GM21786 (cell line): ENCODE results near the gene TSACC.
"Not testable (repeated sequence)": the region's sequence is repeated elsewhere in the genome, so short reads cannot be mapped to it uniquely, and the experiment has no call there.

Source experiments
- ATAC-seq: cut with Tn5 transposase; IDR thresholded peaks from one replicate; pipeline ENCODE4 v1.9.1; 2021; ENCODE audit not compliant: unreplicated experiment

The TSACC gene

DNA sequence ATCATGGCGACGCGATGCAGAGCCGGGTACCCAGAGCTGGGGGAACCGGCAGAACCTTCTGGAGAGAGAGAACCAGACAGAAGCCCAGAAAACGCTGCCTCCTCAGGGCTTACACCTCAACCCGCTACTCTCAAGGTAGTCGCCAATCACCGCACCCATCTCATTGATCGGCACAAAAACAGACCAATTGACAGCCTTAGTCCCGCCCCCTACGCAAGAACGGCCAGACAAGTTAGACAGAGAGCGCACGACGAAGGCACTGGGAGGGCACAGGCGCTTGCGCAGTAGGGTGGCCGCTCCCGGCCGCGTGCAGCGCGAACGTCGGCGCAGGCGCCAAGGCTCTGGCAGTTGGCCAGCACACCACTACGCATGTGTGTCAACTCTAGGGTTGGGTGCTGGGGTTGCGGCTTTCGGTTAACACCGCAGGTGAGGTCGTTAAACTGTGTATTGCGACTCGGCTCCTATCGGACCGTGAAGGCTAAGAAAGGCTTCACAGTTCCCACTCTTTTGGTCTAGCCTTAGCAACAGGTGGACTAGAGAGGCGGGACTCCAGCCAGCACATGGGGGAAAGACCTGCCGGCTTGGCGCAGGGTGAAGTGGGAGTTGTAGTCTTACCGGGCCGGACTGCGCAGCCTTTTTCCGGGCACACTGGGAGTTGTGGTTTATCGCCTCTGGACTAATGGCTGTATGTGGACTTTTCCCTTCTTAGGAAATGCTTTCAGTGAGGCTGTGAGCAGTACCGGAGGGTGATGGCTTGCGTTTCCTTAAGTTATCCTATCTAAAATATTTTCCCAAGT, at the start of gene TSACC, which contains the start of gene CCT3:
TSS of gene TSACC (plus strand) at position 347 of the 797 bp plus-strand sequence. CDS start 1,232 bp downstream, outside the sequence.
TSS of gene CCT3 (minus strand) at position 113 of the 797 bp plus-strand sequence. CDS start at position 5, 108 bp downstream.
- peak; percentile 93 for ATAC-seq

DNA sequence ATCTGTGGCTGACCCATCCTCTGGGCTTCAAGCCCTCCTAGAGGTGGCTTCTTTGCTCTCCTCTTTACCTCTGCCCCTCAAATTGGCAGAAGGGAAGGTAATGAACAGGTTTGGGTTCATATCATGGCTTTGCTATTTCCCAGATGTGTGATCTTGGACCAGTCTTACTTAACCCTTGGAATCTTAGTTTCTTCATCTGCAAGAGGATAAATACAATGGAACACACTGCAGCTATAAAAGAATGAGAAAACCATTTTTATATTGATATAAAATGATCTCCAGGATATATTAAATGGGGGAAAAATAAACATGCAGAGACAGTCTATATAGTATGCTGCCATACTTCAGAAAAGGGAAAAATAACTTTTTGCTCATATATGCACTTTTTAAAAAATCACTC, 48.5 kb upstream of the TSACC start:
- no peak for ATAC-seq

DNA sequence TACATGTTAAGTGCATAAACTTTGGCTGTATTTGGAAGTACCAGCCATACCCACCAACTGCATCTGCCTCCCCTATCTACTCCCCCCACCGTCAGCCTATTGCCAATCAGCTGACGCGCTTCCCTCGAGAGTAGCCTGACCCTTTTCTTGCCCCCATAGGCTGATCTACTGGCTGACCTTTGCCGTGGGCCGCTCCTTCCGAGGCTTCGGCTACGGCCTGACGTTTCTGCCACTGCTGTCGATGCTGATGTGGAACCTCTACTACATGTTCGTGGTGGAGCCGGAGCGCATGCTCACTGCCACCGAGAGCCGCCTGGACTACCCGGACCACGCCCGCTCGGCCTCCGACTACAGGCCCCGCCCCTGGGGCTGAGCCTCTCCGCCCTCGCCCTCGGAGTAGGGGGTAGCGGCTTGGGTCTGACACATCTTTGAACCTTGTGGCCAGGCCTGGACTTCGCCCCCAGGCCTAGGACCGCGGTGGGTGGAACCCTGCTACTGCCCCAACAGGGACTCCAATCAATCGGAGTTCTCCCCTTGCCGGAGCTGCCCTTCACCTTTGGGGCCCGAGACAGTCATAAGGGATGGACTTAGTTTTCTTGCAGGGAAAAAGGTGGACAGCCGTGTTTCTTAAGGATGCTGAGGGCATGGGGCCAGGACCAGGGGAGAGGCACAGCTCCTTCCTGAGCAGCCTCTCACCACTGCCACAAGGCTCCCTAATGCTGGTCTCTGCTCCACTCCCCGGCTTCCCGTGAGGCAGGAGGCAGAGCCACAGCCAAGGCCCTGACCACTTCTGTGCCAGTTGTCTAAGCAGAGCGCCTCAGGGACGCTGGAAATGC, 46.9 kb upstream of the TSACC start:
- no peak for ATAC-seq

DNA sequence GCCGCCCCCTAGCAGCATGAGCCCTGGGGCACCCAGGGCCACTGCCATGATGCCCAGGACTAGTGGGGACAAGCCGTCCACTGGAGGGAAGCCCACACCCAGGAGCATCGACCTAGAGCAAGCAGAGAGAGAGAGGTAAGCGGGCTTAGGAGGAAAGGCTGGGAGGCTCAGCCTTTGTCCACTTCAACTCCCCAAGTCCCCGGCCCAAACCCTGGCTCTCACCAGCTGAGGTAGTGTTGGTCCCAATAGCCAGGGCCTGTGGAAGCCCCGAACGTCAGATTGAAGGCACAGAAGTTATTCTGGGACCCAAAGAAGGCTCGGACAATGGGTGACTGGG, 45.3 kb upstream of the TSACC start:
- ATAC-seq, result no peak

DNA sequence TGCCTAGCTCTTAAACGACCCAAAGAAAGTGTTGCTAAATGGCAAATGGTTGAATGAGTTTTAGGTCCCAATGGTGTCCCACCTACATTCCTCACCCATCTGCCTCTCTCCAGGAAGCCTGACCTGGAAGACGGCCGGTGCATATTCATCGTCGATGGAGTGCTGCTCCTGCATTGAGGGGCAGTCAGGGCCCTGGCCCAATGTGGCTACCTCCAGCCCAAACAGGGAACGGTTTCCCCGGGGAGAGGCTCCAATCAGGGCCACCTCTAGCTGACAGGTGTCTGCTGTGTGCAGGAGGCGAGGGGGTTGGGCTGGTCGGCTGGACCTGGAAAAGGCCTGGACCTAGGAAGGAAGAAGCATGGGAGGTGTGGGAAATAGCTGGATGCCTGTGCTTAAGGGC, 44.4 kb upstream of the TSACC start:
- ATAC-seq, result no peak

DNA sequence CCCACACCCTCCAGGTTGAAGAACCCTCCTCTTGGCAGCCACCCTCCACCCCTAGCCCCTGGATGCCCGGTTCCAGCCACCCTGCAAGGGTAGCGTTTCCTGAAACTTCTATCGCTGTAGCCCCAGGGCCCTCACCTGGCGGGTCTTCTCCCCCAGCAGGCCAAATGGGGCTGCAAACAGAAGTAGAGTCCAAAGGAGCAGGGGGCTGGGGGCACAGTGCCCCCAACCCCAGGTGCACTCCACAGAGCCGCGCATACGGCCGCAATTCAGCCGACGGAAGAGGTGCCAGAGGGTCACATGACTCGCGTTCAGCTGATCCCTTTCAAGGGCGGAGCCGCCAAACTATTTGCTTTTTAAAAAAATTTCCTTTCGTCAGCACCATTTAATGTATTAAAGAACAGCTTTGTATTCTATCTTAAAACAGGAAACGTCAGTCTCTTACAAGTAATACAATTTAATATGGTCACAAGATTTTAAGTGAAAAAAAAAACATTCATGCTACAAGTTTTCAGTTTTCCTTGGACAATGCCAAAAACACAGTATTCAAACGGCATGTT, 42.9 kb upstream of the TSACC start, which contains the start of gene GLMP:
TSS of gene GLMP (minus strand) at position 289 of the 557 bp plus-strand sequence. CDS start at position 255, 34 bp downstream.
- ATAC-seq, result no peak

DNA sequence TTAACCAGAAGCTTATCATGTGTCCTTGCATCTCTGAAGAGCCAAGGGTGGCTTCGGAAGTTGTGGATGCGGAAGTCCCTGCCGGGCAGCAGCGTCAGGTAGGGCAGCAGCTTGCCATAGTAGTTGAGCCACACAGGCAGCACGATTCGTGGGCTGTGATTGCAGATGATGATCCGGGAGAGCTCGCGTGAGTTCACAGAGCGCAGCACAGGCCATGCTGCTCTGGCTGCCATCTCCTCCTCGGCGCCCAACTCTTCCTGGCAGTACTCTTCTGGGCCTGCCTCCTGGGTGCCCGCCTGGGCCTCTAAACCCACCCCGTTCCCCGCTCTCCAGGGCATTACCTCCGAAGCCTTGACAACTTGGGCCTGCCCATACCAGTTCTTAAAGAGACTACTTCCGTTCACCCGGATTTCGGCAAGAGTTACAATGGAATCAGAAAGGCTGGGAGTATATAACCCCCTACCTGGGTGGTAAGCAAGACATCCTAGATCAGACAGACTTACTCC, 39.4 kb upstream of the TSACC start, which contains the start of gene VHLL:
TSS of gene VHLL (minus strand) at position 456 of the 506 bp plus-strand sequence. CDS start at position 338, 118 bp downstream.
- no peak for ATAC-seq

DNA sequence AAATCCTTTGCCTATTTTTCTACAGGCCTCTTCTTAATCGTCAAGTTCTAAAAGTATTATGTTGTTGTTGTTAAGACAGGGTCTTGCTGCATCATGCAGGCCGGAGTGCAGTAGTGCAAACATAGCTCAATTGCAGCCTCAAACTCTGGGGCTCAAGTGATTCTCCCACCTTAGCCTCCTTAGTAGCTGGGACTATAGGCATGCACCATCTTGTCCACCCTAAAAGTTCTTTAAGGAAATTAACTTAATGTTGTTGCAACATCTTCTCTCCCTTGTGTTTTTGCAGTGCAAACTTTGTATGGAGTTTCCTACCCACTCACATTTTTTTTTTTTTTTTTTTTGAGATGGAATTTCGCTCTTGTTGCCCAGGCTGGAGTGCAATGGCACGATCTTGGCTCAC, 35.1 kb upstream of the TSACC start:
- no peak for ATAC-seq

DNA sequence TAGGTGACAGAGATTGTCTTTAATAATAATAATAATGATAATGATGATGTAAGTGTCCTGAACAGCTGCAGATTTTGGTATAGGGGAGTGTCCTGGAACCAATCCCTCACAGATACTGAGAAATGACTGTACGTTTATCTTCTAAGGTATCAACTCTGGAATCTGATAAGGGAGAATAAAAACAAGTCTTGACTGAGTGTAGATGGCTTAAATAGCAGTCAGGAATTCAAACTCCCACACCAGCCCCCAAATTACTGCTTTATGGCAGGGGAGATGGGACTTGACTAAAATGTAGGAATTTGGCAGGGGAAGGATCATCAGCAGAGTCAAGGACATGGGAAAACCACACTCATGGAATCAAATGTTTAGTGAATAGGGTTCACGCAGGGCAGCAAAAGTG, 33.1 kb upstream of the TSACC start:
- ATAC-seq, result no peak

DNA sequence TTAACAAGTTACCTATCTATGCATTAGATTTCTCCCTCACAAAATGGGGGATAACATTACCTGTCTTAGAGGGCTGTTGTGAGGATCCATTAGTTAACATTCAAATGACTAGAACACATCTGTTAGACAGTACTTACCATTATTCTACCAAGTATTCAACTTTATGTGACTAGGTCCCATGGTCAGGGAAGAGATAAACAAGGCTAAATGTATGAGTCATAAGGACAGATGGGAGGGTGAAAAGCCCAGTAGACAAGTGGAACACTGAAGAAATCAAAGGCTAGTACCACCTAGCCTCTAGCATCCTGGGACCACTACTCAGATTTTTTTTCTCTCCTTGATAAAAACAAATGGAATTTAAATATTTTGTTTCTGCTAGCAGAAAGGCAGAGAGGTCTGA, 30.2 kb upstream of the TSACC start:
- ATAC-seq, result no peak

DNA sequence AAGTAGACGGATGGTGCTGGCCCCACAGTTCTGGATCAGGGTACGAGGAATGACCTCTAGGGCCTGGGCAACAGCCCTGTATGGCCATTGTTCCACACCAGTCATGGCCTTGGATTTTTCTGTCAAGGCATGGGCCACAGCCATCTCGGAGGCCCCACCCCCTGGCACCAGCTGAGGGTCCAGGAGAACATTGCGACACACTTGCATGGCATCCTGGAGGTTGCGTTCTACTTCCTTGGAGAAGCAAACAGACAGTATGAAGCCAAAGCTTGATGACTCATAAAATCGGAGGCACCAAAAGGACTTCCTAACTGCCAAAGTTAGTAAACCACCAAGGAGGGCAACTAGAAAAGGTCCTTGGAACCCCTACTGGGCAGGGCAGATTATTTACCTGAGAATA, 27.4 kb upstream of the TSACC start:
- ATAC-seq, result no peak

DNA sequence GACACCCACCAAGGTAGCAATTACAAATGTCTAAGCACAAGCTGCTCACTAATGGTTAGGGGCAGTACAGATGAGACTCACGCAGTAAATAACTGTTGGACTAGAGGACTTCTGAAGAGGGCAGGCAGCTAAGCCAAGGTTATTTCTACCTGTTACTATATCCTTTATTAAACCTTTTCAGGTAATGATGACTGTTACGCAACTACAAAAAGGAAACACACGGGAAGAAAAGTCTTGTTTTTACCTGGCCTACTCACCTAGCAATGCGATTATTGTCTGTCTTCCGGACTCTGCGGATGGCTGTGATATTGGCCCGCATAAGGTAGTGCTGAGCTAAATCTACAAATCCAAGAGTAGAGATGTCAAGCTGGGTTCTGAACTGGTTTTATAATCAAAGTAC, 21.4 kb upstream of the TSACC start:
- no peak for ATAC-seq

DNA sequence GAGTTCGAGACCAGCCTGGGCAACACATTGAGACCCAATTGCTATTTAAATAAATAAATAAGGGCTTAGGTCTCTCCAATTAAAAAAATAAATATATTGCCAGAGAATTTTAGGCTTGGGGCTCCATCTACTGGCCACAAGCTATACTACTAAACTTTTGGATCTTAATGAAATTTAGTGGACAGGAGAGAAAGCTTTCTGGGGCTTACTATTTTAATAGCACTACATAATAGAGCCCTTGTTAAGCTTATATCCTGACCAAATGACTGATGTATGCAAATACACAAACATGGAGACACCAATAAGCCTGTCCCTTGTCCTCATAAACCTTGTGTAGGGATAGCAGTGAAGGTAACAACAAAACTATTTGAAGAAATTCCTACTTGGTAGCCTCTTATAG, 18.7 kb upstream of the TSACC start:
- ATAC-seq, result no peak

DNA sequence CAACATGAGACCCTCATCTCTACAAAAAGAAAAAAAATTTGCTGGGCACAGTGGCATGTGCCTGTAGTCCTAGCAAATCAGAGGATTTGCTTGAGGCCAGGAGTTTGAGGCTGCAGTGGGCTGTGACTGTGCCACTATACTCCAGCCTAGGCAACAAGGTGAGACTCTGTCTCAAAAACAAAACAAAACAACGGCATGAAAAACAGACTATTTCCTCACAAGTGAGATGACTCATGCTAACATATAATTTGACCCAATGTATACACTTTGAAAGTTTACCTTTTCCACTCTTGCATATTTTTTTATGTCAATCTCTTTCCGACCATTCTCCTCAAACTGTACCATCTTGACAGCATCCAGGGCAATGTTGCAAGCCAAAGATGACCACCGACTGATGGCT, 17.8 kb upstream of the TSACC start:
- ATAC-seq, result no peak

DNA sequence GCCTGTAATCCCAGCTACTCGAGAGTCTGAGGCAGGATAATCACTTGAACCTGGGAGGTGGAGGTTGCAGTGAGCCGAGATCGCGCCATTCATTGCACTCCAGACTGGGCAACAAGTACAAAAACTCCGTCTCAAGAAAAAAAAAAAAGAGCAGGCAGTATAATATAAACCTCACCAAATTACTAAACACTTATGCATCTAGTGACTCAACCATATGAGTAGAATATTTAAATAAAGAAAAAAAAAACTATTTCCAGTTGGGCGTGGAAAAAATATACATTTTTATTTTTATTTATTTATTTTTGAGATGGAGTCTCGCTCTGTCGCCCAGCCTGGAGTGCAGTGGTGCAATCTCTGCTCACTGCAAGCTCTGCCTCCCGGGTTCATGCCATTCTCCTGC, 15.1 kb upstream of the TSACC start:
- not testable (repeated sequence) for ATAC-seq

DNA sequence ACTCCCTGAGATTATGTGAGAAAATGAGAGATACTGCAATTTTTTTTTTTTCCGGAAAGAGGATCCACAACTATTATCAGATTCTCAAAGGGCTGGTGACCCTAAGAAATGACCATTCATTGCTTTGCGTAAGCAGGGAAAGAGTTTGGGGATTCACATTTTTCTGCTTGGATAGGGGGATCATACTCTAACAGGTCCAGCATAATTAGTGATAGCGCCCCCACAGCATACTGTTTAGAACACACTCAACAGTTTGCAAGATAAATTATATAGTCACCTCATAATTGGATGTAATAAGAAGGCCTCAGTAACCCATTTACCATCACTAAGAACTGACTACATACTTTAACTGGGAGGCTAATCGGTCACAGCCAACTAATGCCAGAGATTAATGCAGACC, 2.1 kb upstream of the TSACC start:
- ATAC-seq, result no peak

DNA sequence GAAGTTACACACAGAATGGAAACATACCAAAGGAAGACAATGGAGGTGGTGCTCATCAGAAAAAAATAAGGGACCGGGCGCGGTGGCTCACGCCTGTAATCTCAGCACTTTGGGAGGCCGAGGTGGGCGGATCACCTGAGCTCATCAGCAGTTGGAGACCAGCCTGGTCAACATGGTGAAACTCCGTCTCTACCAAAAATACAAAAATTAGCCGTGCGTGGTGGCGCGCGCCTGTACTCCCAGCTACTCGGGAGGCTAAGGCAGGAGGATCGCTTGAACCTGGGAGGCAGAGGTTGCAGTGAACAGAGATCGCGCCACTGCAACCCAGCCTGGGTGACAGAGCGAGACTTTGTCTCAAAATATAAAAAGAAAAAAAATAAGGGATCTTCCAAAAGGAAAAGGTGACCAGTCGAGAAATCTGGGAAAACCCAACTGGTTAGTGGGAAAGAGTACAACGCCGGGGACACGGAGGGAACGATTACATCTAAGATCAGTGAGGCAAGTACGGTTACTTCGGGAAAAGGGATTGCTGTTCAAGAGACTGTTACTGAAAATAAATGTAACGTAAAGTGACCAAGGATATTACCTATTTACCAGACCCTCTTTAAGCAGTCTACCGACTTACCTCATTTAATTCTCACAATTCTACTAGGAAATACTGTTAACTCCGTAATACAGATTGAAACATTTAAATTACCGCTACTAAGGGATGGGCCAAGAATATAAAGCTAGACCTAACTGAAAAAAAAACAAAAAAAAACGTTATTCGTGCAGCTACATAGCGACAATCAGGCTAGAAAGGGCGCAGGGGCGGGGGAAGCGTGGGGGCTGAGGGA, 1.1 kb upstream of the TSACC start:
- ATAC-seq, result no peak

DNA sequence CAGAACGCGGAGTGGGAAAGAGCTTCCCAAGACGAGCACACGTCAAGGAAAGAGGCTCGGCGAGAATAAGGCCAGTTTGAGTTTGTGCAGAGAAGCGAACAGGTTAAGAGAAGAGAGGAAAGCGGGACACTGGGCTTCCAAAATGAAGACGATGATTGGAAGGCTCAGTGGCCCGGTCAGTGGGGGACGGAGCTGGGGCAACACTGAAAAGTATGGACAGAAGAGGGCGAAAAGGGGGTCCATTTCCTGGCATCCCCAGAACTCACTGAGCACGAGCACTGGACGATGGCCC, 492 bp upstream of the TSACC start:
- no peak for ATAC-seq

DNA sequence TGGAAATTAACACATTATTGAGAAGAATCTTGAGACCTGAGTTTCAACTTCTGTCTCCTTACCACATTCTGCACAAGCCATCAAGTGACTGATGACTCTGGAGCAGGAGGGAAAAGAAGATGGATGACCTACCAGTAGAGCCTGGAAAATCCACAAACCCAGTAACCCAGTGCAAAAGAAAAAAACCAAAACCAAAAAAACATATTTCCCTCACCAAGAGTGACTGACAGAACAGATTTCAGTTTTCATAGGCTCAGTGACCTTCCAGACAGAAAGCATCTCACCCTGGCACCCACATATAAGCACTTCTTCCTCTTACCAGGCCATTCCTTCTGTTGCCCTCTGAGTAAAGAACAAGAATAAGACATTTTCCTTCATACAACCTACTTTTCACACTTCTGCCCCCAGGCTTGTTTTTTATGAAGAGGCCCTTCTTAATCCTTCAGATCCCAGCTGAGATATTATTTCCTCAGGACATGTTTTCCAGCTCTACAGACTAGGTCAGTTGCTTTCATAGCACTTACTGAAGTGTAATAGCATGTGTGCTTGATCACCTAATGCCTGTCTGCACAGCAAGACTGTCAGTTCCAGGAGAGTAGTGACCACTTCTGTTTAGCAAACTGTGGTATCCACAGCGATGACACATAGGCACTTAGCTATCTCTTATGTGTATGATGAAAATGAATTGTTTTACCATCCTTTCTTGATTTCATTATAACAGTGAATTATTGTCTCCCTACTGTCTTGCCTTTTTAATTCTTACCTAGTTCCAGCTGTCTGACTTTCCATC, 4.0 kb downstream of the TSACC start:
- ATAC-seq, result no peak

DNA sequence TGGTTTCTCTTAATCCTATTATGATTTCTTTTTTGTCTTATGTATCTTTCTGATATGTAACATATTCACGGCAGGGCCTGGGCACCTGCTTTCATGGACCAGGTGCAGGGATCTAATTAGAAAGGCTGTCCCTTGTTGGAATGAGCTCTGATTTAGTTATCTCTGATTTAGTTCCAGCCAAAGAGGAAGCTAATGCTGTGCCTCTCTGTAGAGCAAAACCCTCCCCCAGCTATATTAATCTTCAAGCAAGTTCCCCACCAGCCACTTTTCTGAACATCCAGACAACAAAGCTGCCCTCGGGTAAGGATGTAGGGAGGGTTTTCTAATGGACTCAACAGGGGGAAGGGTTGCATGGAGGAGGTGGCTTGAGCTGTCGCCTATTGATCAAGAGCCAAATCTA, 6.1 kb downstream of the TSACC start:
- ATAC-seq, result no peak
